GM18519 (cell line): ENCODE results near the gene AMBN.
A peak's percentile ranks its signal among the peaks of the same experiment; 100 is the strongest.
"Not testable (repeated sequence)": the region's sequence is repeated elsewhere in the genome, so short reads cannot be mapped to it uniquely, and the experiment has no call there.

Source experiments
- ATAC-seq: cut with Tn5 transposase; IDR thresholded peaks from one replicate; pipeline ENCODE4 v1.9.1; 2021; ENCODE audit warnings: mild to moderate bottlenecking, moderate library complexity; ENCODE audit not compliant: unreplicated experiment, low FRiP score

The AMBN gene

GRCh38 chr4:70607334-70607853, 15.3 kb downstream of the AMBN start:
- ATAC-seq: no peak

GRCh38 chr4:70608324-70608723, 16.3 kb downstream of the AMBN start:
- no peak for ATAC-seq

- no peak for ATAC-seq
Measured at GRCh38 chr4:70613306-70614183, 21.5 kb downstream of the AMBN start.

GRCh38 chr4:70614184-70614555, 22.1 kb downstream of the AMBN start:
- ATAC-seq: no peak

GRCh38 chr4:70619288-70619687, 27.2 kb downstream of the AMBN start:
- no peak for ATAC-seq

- ATAC-seq: no peak
Measured at GRCh38 chr4:70619778-70620177, 27.7 kb downstream of the AMBN start.

- ATAC-seq: no peak
Measured at GRCh38 chr4:70623323-70623722, 31.3 kb downstream of the AMBN start.

GRCh38 chr4:70624226-70624793, 32.3 kb downstream of the AMBN start:
- no peak for ATAC-seq

GRCh38 chr4:70627620-70628019, 35.6 kb downstream of the AMBN start:
- no peak for ATAC-seq

- no peak for ATAC-seq
Measured at GRCh38 chr4:70628444-70628843, 36.4 kb downstream of the AMBN start, which contains the start of gene ENAM. ENAM (plus strand) TSS chr4:70628744; CDS start chr4:70629501, 757 bp downstream.

- ATAC-seq: no peak
Measured at GRCh38 chr4:70629469-70630090, 37.5 kb downstream of the AMBN start.

GRCh38 chr4:70630162-70630561, 38.1 kb downstream of the AMBN start:
- no peak for ATAC-seq

- no peak for ATAC-seq
Measured at GRCh38 chr4:70632028-70632427, 40.0 kb downstream of the AMBN start.

GRCh38 chr4:70634482-70634881, 42.4 kb downstream of the AMBN start:
- no peak for ATAC-seq

- no peak for ATAC-seq
Measured at GRCh38 chr4:70637239-70637913, 45.3 kb downstream of the AMBN start.

- peak; percentile 72 for ATAC-seq
Measured at GRCh38 chr4:70640192-70640591, 48.1 kb downstream of the AMBN start.

- ATAC-seq: not testable (repeated sequence)
Measured at GRCh38 chr4:70650741-70651140, 58.7 kb downstream of the AMBN start.

GRCh38 chr4:70651864-70652506, 59.9 kb downstream of the AMBN start:
- ATAC-seq: no peak

GRCh38 chr4:70654605-70655011, 62.6 kb downstream of the AMBN start:
- no peak for ATAC-seq
